ENCODE measurements around the gene TNS2.

- TF ChIP-seq POLR2A (IDR thresholded peaks at IDR 0.05) = no peak
- TF ChIP-seq CTCF (IDR thresholded peaks at IDR 0.05) = no peak
Measured at GRCh38 chr12:53007343-53007742, 42.5 kb upstream of the TNS2 start.

Data from Peyer's patch (tissue), 4 donors.